KOPT-K1 (cell line): Measurements from ENCODE around the gene ZFYVE9.

Source experiments
- H3K27ac ChIP-seq: fragments of 200-600 bp; sonication (generic); 2 replicates; pipeline ENCODE4 v1.5.1; 2016; ENCODE audit warnings: antibody characterized with exemption, mild to moderate bottlenecking, low read depth, low read length; ENCODE audit not compliant: poor library complexity, severe bottlenecking
- H3K36me3 ChIP-seq: fragments of 200-600 bp; sonication (generic); 2 replicates; pipeline ENCODE4 v1.5.1; 2017; ENCODE audit warnings: antibody characterized with exemption, mild to moderate bottlenecking, low read length, moderate library complexity; ENCODE audit not compliant: insufficient read depth
- H3K9me3 ChIP-seq: fragments of 200-600 bp; sonication (generic); 2 replicates; pipeline ENCODE4 v1.5.1; 2017; ENCODE audit warnings: antibody characterized with exemption, low read length, mild to moderate bottlenecking; ENCODE audit not compliant: insufficient read depth, poor library complexity, severe bottlenecking

ZFYVE9 gene

GRCh38 chr1:52238887-52239707 lies 97.2 kb downstream of the ZFYVE9 start:
- no peak overlapping the region for H3K27ac ChIP-seq
- H3K36me3 ChIP-seq, result no peaks in the 10 kb centered on the region
- no peaks in the 10 kb centered on the region for H3K9me3 ChIP-seq

GRCh38 chr1:52239708-52240001 lies 97.8 kb downstream of the ZFYVE9 start:
- no peak overlapping the region for H3K27ac ChIP-seq
- no peaks in the 10 kb centered on the region for H3K36me3 ChIP-seq
- H3K9me3 ChIP-seq, result no peaks in the 10 kb centered on the region

- H3K36me3 ChIP-seq, result no peaks in the 10 kb centered on the region
- H3K27ac ChIP-seq, result no peak overlapping the region
- H3K9me3 ChIP-seq, result no peaks in the 10 kb centered on the region
These were observed 98.8 kb downstream of the ZFYVE9 start for GRCh38 chr1:52240592-52241210.

- H3K36me3 ChIP-seq, result no peaks in the 10 kb centered on the region
- H3K9me3 ChIP-seq, result no peaks in the 10 kb centered on the region
- no peak overlapping the region for H3K27ac ChIP-seq
These were observed 101.5 kb downstream of the ZFYVE9 start for GRCh38 chr1:52243221-52243987.

- no peaks in the 10 kb centered on the region for H3K9me3 ChIP-seq
- no peaks in the 10 kb centered on the region for H3K36me3 ChIP-seq
- H3K27ac ChIP-seq, result no peak overlapping the region
These were observed 107.9 kb downstream of the ZFYVE9 start for GRCh38 chr1:52249831-52250230.

GRCh38 chr1:52253421-52253820 lies 111.5 kb downstream of the ZFYVE9 start:
- Histone ChIP-seq H3K9me3 (no peaks in the 10 kb centered on the region), H3K36me3 (no peaks in the 10 kb centered on the region), H3K27ac (no peak overlapping the region)

GRCh38 chr1:52259886-52260285 lies 118.0 kb downstream of the ZFYVE9 start:
- no peaks in the 10 kb centered on the region for H3K9me3 ChIP-seq
- H3K36me3 ChIP-seq, result no peaks in the 10 kb centered on the region
- no peak overlapping the region for H3K27ac ChIP-seq

- H3K27ac ChIP-seq, result no peak overlapping the region
- H3K36me3 ChIP-seq, result no peaks in the 10 kb centered on the region
These were observed 121.4 kb downstream of the ZFYVE9 start for GRCh38 chr1:52263153-52263910.

GRCh38 chr1:52264530-52265115 lies 122.7 kb downstream of the ZFYVE9 start:
- no peaks in the 10 kb centered on the region for H3K36me3 ChIP-seq
- no peaks in the 10 kb centered on the region for H3K9me3 ChIP-seq
- no peak overlapping the region for H3K27ac ChIP-seq

More at GRCh38 chr1:52263153-52263910, 121.4 kb downstream of the ZFYVE9 start:
- no peaks in the 10 kb centered on the region for H3K9me3 ChIP-seq

GRCh38 chr1:52266507-52266906 lies 124.6 kb downstream of the ZFYVE9 start:
- Histone ChIP-seq H3K27ac (no peak overlapping the region), H3K36me3 (no peaks in the 10 kb centered on the region), H3K9me3 (no peaks in the 10 kb centered on the region)

GRCh38 chr1:52268372-52268771 lies 126.5 kb downstream of the ZFYVE9 start:
- H3K36me3 ChIP-seq, result no peaks in the 10 kb centered on the region
- no peaks in the 10 kb centered on the region for H3K9me3 ChIP-seq
- H3K27ac ChIP-seq, result no peak overlapping the region

- Histone ChIP-seq H3K27ac (no peak overlapping the region), H3K9me3 (no peaks in the 10 kb centered on the region), H3K36me3 (no peaks in the 10 kb centered on the region)
These were observed 139.6 kb downstream of the ZFYVE9 start for GRCh38 chr1:52281518-52281917.

GRCh38 chr1:52288286-52288685 lies 146.4 kb downstream of the ZFYVE9 start:
- no peaks in the 10 kb centered on the region for H3K9me3 ChIP-seq
- no peak overlapping the region for H3K27ac ChIP-seq
- no peaks in the 10 kb centered on the region for H3K36me3 ChIP-seq

- Histone ChIP-seq H3K36me3 (no peaks in the 10 kb centered on the region), H3K27ac (no peak overlapping the region), H3K9me3 (no peaks in the 10 kb centered on the region)
These were observed 152.7 kb downstream of the ZFYVE9 start for GRCh38 chr1:52294580-52294979.
